Measurements from ENCODE around the gene TSGA10IP.

TSGA10IP gene

GRCh38 chr11:65945430-65945911 is at the start of gene TSGA10IP:
TSGA10IP (plus strand) TSS chr11:65945480; CDS start chr11:65945676, 196 bp downstream.
- TF ChIP-seq GATA1 (IDR thresholded peaks at IDR 0.05; ENCODE audit: low read depth, low read length) (no peak), POLR2A (IDR thresholded peaks at IDR 0.05; ENCODE audit: low read length) (no peak)

GRCh38 chr11:65895482-65895981 is 49.7 kb upstream of the TSGA10IP start:
- TF ChIP-seq GATA1 (IDR thresholded peaks at IDR 0.05; ENCODE audit: low read depth, low read length) (no peak), POLR2A (IDR thresholded peaks at IDR 0.05; ENCODE audit: low read length) (no peak)
- no peak for DNase-seq

More at GRCh38 chr11:65945430-65945911, at the start of gene TSGA10IP:
- DNase-seq: no peak

- TF ChIP-seq POLR2A (IDR thresholded peaks at IDR 0.05; ENCODE audit: low read length) (peak; percentile 35), GATA1 (IDR thresholded peaks at IDR 0.05; ENCODE audit: low read depth, low read length) (no peak)
Measured at GRCh38 chr11:65896034-65896999, 49.0 kb upstream of the TSGA10IP start.

GRCh38 chr11:65897020-65897471 is 48.2 kb upstream of the TSGA10IP start:
- no peak for TF ChIP-seq GATA1 (IDR thresholded peaks at IDR 0.05; ENCODE audit: low read depth, low read length)
- TF ChIP-seq POLR2A (IDR thresholded peaks at IDR 0.05; ENCODE audit: low read length): no peak
- no peak for DNase-seq

More at GRCh38 chr11:65896034-65896999, 49.0 kb upstream of the TSGA10IP start:
- no peak for DNase-seq

GRCh38 chr11:65898656-65899355 is 46.5 kb upstream of the TSGA10IP start:
- DNase-seq: peak in 1 of 2 experiments; percentile 54

GRCh38 chr11:65899356-65900124 is 45.7 kb upstream of the TSGA10IP start:
- DNase-seq: peak; percentile 87 to 95
- TF ChIP-seq POLR2A (IDR thresholded peaks at IDR 0.05; ENCODE audit: low read length) (no peak), GATA1 (IDR thresholded peaks at IDR 0.05; ENCODE audit: low read depth, low read length) (no peak)

More at GRCh38 chr11:65898656-65899355, 46.5 kb upstream of the TSGA10IP start:
- peak; percentile 65 for TF ChIP-seq POLR2A (IDR thresholded peaks at IDR 0.05; ENCODE audit: low read length)
- no peak for TF ChIP-seq GATA1 (IDR thresholded peaks at IDR 0.05; ENCODE audit: low read depth, low read length)

- TF ChIP-seq GATA1 (IDR thresholded peaks at IDR 0.05; ENCODE audit: low read depth, low read length) (no peak), POLR2A (IDR thresholded peaks at IDR 0.05; ENCODE audit: low read length) (peak; percentile 83)
- DNase-seq: peak; percentile 95 to 97
Measured at GRCh38 chr11:65900125-65900898, 45.0 kb upstream of the TSGA10IP start, which contains the start of gene FOSL1. FOSL1 (minus strand) TSS chr11:65900388; CDS start chr11:65900339, 49 bp downstream.

- TF ChIP-seq POLR2A (IDR thresholded peaks at IDR 0.05; ENCODE audit: low read length): no peak
- TF ChIP-seq GATA1 (IDR thresholded peaks at IDR 0.05; ENCODE audit: low read depth, low read length): no peak
- no peak for DNase-seq
Measured at GRCh38 chr11:65900899-65901180, 44.4 kb upstream of the TSGA10IP start.

GRCh38 chr11:65903068-65903481 is 42.2 kb upstream of the TSGA10IP start:
- TF ChIP-seq GATA1 (IDR thresholded peaks at IDR 0.05; ENCODE audit: low read depth, low read length) (no peak), POLR2A (IDR thresholded peaks at IDR 0.05; ENCODE audit: low read length) (no peak)
- no peak for DNase-seq

GRCh38 chr11:65903715-65904114 is 41.6 kb upstream of the TSGA10IP start:
- DNase-seq: no peak
- no peak for TF ChIP-seq POLR2A (IDR thresholded peaks at IDR 0.05; ENCODE audit: low read length)
- TF ChIP-seq GATA1 (IDR thresholded peaks at IDR 0.05; ENCODE audit: low read depth, low read length): no peak

- peak; percentile 90 to 91 for DNase-seq
- TF ChIP-seq POLR2A (IDR thresholded peaks at IDR 0.05; ENCODE audit: low read length) (peak; percentile 36), GATA1 (IDR thresholded peaks at IDR 0.05; ENCODE audit: low read depth, low read length) (no peak)
Measured at GRCh38 chr11:65906602-65907001, 38.7 kb upstream of the TSGA10IP start.

- TF ChIP-seq GATA1 (IDR thresholded peaks at IDR 0.05; ENCODE audit: low read depth, low read length) (no peak), POLR2A (IDR thresholded peaks at IDR 0.05; ENCODE audit: low read length) (no peak)
- no peak for DNase-seq
Measured at GRCh38 chr11:65907878-65908277, 37.4 kb upstream of the TSGA10IP start.
